Psoas muscle (tissue), 8 donors: ENCODE results near the gene TPPP3. TPM values are rescaled to one million over a fixed set of nuclear protein-coding genes. Genes with fewer than 3 reads are reported as not detected.

Experiments used
- ATAC-seq, 4 donors: fragments of 200-7000 bp; cut with Tn5 transposase; one replicate each; pipeline ENCODE4 v1.9.1; 2020; ENCODE audit warnings: moderate library complexity in 3 of 4, mild to moderate bottlenecking in 2 of 4
- DNase-seq, 2 donors: peaks; one replicate each; pipeline ENCODE4 v3.0.0-alpha.2; 2020
- H3K27ac ChIP-seq: fragments of 200-600 bp; one replicate; pipeline ENCODE4 v1.8.0; 2022
- H3K27me3 ChIP-seq, 3 donors: fragments of 200-600 bp in 1 of 3; one replicate each; pipeline versions ENCODE4 v1.6.1 to v1.8.0; 2013 to 2022; ENCODE audit warnings: low read length in 2 of 3, mild to moderate bottlenecking in 2 of 3, moderate library complexity in 1 of 3; ENCODE audit not compliant: insufficient read depth in 3 of 3
- H3K36me3 ChIP-seq, 2 donors: fragments of 200-600 bp in 1 of 2; one replicate each; pipeline versions ENCODE4 v1.6.1 to v1.8.0; 2013 to 2022; ENCODE audit warnings: low read depth in 1 of 2, mild to moderate bottlenecking in 1 of 2, moderate library complexity in 1 of 2; ENCODE audit not compliant: insufficient read depth in 1 of 2
- H3K4me1 ChIP-seq: fragments of 200-600 bp; one replicate; pipeline ENCODE4 v1.8.0; 2022
- H3K4me3 ChIP-seq: fragments of 200-600 bp; one replicate; pipeline ENCODE4 v1.8.0; 2022; ENCODE audit warnings: mild to moderate bottlenecking
- H3K9me3 ChIP-seq: fragments of 200-600 bp; one replicate; pipeline ENCODE4 v1.8.0; 2022
- CTCF ChIP-seq: fragments of 200-600 bp; IDR thresholded peaks from one replicate; pipeline ENCODE4 v1.8.0; 2022; ENCODE audit warnings: antibody characterized with exemption
- WGBS, 3 donors: extraction: QIAGEN DNeasy Blood & Tissue Kit; methylation state at CpG; one replicate each; pipeline versions ENCODE4 v1.1.6 to v1.1.7; 2013; 5-methylcytosine and 5-hydroxymethylcytosine counted together
- intact Hi-C, 2 donors: fragments of 100-400 bp; cut with DNase I; formaldehyde crosslinking; loops; one replicate each; pipeline versions ENCODE4 v1.11.0 to v1.14.2; 2022
- long read RNA-seq, 2 donors: library from polyadenylated mRNA; unstranded; transcript quantifications; one replicate each; pipeline ENCODE4 v2.0.0, GENCODE V29; 2021
- polyA plus RNA-seq, 3 donors: library from polyadenylated mRNA; stranded (reverse); fragments of 200-250 nt; gene quantifications; one replicate each; pipeline ENCODE4 v1.2.3, GENCODE V29; 2013
- total RNA-seq, 4 donors: library from RNA; stranded (reverse); fragmentation: NEBNext Ultra II Directional in 2 of 4; extraction: Animal tissue kit (Norgen Biotek cat#: 25700) in 2 of 4; gene quantifications; one replicate each; pipeline versions ENCODE4 v1.2.1 to v1.2.4, GENCODE V29; 2021 to 2023
- donor health status: healthy with polysubstance abuse.
- donor health status: DM: no; HTN: no; CAD: no; lungs with moderate emphysema.
- donor health status: Bipolar disorder and iron deficiency.
- donor health status: healthy.
- donor health status: DM: yes; HTN: yes; CAD: no.
- donor health status: DM: no; HTN: no; CAD: no.
- donor health status: DM: no; HTN: no; CAD: no.
- donor health status: DM: yes; HTN: yes; CAD: no.

The TPPP3 gene
- total RNA-seq, result 10 to 100 TPM; 14.8 to 36.4 (median 25.7) TPM
- 10 to 100 TPM in 2 of 3 donors, 1 to 10 TPM in 1; 5.3 to 21.4 (median 17.0) TPM for polyA plus RNA-seq
- long read RNA-seq, donor 1, transcript TPPP3-202 (4 exons, 1,058 nt), result major isoform, 8 of 10 reads
- long read RNA-seq, donor 1, partial matches to known transcripts, result 0 of 10 reads
- long read RNA-seq, donor 1, other reads (novel, unspliced or antisense), result 0 of 10 reads
- long read RNA-seq, donor 2, transcript TPPP3-202 (4 exons, 1,058 nt), result major isoform, 6 of 6 reads
- long read RNA-seq, donor 2, partial matches to known transcripts, result 0 of 6 reads
- long read RNA-seq, donor 2, other reads (novel, unspliced or antisense), result 0 of 6 reads

GRCh38 chr16:67393111-67393787 lies at the start of gene TPPP3:
Gene TPPP3 (minus strand): TSS chr16:67393498. CDS start chr16:67391111, 2,387 bp downstream.
- peak within 1 kb of the TSS; percentile 13 for H3K27ac ChIP-seq
- H3K27me3 ChIP-seq, result peaks cover 0 to 5% (median 4%) of the 10 kb centered on the region in 3 donors
- peaks cover 42% of the 10 kb centered on the region for H3K4me1 ChIP-seq
- ATAC-seq, result peak; percentile 71 to 82 (median 76)
- TF ChIP-seq CTCF, result peak; percentile 64
- peak; percentile 91 to 95 for DNase-seq
- H3K9me3 ChIP-seq, result no peaks in the 10 kb centered on the region
- intact Hi-C loops, result no loop called here
- 1 to 2% (median 2%) methylated on average over 49 to 56 of the region's 56 CpGs for WGBS, 3 donors
- H3K4me3 ChIP-seq, result peak within 1 kb of the TSS; percentile 59
- H3K36me3 ChIP-seq, result no peaks in the 10 kb centered on the region

- Histone ChIP-seq H3K4me3 (no peak overlapping the region), H3K27ac (peak overlapping the region; percentile 24), H3K4me1 (peaks cover 66% of the 10 kb centered on the region)
Measured at GRCh38 chr16:67442581-67443255, 49.4 kb upstream of the TPPP3 start.

GRCh38 chr16:67441907-67442306 lies 48.6 kb upstream of the TPPP3 start:
- Histone ChIP-seq H3K4me3 (no peak overlapping the region), H3K27ac (peak overlapping the region; percentile 10), H3K27me3 (no peaks in the 10 kb centered on the region), H3K36me3 (peaks cover 0 to 38% of the 10 kb centered on the region in 2 donors), H3K9me3 (no peaks in the 10 kb centered on the region), H3K4me1 (peaks cover 57% of the 10 kb centered on the region)
- TF ChIP-seq CTCF, result no peak
- no peak for DNase-seq
- WGBS, 3 donors, result 20 to 42% (median 28%) methylated on average over 5 of the region's 5 CpGs
- ATAC-seq, result peak in 2 of 4 donors; percentile 11 to 30
- intact Hi-C loops, result no loop called here

More at GRCh38 chr16:67442581-67443255, 49.4 kb upstream of the TPPP3 start:
- DNase-seq (no peak), ATAC-seq (no peak)
- intact Hi-C loops, result no loop called here
- H3K9me3 ChIP-seq, result no peaks in the 10 kb centered on the region
- no peak for TF ChIP-seq CTCF
- WGBS, 3 donors, result 64 to 83% (median 66%) methylated on average over 13 of the region's 13 CpGs
- H3K36me3 ChIP-seq, result peaks cover 0 to 29% of the 10 kb centered on the region in 2 donors
- no peaks in the 10 kb centered on the region for H3K27me3 ChIP-seq

GRCh38 chr16:67441271-67441753 lies 48.0 kb upstream of the TPPP3 start:
- intact Hi-C loops, result no loop called here
- H3K36me3 ChIP-seq, result peaks cover 0 to 39% of the 10 kb centered on the region in 2 donors
- peaks cover 51% of the 10 kb centered on the region for H3K4me1 ChIP-seq
- 42 to 65% (median 42%) methylated on average over 17 of the region's 17 CpGs for WGBS, 3 donors
- no peaks in the 10 kb centered on the region for H3K27me3 ChIP-seq
- no peak for TF ChIP-seq CTCF
- DNase-seq (peak; percentile 38 to 77), ATAC-seq (peak; percentile 20 to 57 (median 44))
- H3K4me3 ChIP-seq, result no peak overlapping the region
- peak overlapping the region; percentile 10 for H3K27ac ChIP-seq
- H3K9me3 ChIP-seq, result no peaks in the 10 kb centered on the region
